HG03469 (cell line): Measurements from ENCODE around the gene LY9.

ENCODE experiments used
- ATAC-seq: cut with Tn5 transposase; IDR thresholded peaks from one replicate; pipeline ENCODE4 v1.9.1; 2021; ENCODE audit warnings: mild to moderate bottlenecking, moderate library complexity, moderate number of reproducible peaks; ENCODE audit not compliant: unreplicated experiment

The LY9 gene, protein sequence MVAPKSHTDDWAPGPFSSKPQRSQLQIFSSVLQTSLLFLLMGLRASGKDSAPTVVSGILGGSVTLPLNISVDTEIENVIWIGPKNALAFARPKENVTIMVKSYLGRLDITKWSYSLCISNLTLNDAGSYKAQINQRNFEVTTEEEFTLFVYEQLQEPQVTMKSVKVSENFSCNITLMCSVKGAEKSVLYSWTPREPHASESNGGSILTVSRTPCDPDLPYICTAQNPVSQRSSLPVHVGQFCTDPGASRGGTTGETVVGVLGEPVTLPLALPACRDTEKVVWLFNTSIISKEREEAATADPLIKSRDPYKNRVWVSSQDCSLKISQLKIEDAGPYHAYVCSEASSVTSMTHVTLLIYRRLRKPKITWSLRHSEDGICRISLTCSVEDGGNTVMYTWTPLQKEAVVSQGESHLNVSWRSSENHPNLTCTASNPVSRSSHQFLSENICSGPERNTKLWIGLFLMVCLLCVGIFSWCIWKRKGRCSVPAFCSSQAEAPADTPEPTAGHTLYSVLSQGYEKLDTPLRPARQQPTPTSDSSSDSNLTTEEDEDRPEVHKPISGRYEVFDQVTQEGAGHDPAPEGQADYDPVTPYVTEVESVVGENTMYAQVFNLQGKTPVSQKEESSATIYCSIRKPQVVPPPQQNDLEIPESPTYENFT

GRCh38 chr1:160795951-160796383 lies at the start of gene LY9:
Gene LY9, plus strand, starts transcription at chr1:160796174. Its CDS starts 14 bp downstream, at chr1:160796188.
- ATAC-seq, result peak; percentile 74

DNA sequence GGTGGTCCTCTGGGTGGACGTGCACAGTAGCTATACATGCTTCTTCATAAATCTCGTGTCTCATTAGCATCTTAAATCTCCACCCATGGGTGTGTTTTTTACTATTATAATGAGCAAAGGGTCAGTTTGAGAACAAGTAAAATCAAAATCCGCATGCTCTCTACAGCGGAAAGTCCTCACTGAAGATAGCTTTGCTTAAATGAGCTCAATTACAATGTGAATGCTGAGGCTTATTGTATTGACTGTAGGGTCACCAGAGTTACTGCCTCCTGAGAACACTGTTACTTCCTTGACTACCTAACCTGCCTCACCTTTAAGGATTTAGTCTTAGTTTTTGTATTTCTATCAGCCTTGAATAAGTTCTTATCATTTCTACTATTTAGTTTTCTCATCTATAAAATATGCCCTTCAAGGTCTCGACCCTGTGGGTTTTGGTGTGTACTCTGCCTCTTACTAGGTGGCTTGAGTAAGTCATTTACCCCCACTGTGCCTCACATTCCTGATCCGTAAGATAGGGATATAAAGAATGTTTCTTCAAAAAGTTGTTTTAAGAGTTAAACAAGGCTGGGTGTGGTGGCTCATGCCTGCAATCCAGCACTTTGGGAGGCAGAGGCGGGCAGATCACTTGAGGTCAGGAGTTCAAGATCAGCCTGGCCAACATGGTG lies 49.0 kb upstream of the LY9 start:
- no peak for ATAC-seq

DNA sequence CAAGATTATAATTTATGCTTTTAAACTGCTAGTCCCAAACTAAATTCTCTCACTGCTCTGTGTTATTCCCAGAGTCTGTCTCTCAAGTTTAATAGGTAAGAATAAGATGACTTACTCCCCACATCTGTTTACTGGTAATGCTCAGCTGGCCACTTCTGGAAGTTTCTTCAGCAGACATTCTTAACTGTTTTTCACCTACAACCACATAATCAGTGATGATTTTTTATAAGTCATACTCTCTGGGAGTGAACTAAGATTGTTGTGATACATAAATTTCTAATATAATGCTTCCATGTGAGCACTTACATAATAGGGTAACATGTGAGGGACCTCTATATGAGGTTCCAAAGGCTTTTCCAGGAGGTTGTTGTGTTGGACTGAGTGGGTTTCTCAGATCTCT lies 48.3 kb upstream of the LY9 start:
- ATAC-seq, result no peak

DNA sequence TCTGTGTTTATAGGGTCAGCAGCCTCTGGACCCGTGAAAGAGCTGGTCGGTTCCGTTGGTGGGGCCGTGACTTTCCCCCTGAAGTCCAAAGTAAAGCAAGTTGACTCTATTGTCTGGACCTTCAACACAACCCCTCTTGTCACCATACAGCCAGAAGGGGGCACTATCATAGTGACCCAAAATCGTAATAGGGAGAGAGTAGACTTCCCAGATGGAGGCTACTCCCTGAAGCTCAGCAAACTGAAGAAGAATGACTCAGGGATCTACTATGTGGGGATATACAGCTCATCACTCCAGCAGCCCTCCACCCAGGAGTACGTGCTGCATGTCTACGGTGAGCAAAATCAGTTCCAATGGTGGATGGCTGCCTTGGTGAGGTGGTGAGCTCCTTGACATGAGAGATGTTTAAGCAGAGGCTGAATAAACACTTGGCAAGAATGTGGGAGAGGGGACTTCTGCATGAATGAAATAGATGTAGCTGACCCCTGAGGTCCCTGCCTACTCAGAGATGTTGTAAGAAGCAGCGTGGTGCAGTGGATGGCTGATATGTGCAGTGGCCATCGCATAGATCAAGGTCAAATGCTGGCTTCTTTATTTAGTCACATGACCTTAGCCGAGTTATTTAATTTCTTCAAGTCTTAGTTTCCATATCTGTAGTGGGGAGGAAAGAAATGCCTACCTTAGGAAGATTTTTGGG lies 47.6 kb upstream of the LY9 start:
- no peak for ATAC-seq

GRCh38 chr1:160748878-160749269 lies 47.1 kb upstream of the LY9 start:
- ATAC-seq, result no peak

DNA sequence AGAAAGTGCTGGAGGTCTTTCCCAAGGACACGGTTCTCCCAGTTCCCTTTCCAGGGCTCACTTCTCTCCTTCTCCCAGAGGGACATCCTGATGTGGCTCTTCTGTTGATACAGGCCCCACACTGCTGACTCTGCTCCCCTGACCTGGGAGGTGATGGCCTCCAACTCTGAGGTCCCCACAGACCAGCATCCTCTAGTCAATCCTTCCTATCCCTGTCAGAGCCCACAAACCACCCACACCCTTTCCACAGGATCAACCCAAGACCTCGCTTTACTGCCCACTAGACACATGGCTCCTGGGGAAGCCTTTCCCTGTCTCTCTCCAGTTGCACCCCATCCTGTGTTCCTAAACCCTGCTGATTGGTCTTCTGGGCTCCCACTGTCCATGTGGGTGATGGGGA lies 45.4 kb upstream of the LY9 start:
- no peak for ATAC-seq

DNA sequence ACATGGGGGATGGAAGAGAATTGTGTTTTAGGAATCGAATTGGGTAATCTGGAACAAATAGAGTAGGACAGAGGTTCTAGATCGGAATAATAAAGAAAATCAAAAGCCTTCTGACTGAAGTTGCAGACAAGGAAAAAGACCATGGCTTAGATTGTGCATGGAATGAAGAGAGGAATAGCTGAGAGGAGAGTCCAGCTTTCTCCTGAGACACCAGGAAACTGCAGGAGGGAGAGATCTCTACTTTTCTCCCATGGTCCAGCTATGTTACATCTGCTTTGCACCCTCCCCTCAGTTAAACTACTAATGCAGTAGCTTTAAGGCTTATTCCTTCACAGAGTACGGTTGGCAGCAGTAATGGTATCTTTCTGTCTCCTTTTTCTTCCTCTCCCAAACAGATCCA lies 43.6 kb upstream of the LY9 start:
- no peak for ATAC-seq

DNA sequence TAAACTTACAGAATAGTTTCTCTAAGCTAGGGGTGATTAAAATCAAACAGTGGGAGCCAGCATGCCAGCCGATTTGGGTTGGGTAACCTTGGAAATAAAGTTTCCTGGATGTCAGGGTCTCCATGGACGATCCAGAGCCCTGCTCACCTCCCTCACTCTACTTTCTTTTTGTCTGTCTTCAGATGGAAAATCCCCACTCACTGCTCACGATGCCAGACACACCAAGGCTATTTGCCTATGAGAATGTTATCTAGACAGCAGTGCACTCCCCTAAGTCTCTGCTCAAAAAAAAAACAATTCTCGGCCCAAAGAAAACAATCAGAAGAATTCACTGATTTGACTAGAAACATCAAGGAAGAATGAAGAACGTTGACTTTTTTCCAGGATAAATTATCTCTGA lies 43.0 kb upstream of the LY9 start:
- ATAC-seq, result no peak

DNA sequence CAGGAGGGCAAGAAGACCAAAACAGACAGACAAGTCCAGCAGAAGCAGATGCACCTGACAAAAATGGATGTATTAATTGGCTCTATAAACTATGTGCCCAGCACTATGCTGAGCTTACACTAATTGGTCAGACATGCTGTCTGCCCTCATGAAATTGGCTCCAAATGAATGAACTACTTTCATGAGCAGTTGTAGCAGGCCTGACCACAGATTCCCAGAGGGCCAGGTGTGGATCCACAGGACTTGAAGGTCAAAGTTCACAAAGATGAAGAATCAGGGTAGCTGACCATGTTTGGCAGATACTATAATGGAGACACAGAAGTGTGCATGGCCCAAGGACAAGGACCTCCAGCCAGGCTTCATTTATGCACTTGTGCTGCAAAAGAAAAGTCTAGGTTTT lies 42.4 kb upstream of the LY9 start:
- no peak for ATAC-seq

GRCh38 chr1:160755461-160755860 lies 40.5 kb upstream of the LY9 start:
- no peak for ATAC-seq

GRCh38 chr1:160755911-160756848 lies 39.8 kb upstream of the LY9 start:
- no peak for ATAC-seq

GRCh38 chr1:160756849-160757201 lies 39.1 kb upstream of the LY9 start:
- no peak for ATAC-seq

- no peak for ATAC-seq
Observed at GRCh38 chr1:160758521-160758920, 37.5 kb upstream of the LY9 start.

DNA sequence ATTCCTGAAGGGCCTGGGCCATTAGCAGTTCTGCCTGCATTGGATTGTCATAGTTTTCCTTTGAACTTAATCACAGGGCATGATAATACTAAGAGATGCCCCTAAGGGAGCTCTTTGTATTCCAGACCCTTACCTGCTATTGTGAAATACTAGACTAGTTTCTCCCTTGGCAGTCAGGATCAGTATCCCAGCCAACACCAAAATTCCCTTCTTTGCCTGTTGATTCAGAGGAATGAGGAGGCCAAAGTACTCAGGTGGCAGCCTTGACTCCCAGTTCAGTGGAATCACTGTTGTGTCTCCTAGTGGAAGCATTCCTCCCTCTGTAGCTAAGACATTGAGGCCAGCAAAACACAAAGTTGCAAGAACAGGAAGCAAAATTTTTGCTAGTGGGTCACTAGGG lies 36.2 kb upstream of the LY9 start:
- no peak for ATAC-seq

DNA sequence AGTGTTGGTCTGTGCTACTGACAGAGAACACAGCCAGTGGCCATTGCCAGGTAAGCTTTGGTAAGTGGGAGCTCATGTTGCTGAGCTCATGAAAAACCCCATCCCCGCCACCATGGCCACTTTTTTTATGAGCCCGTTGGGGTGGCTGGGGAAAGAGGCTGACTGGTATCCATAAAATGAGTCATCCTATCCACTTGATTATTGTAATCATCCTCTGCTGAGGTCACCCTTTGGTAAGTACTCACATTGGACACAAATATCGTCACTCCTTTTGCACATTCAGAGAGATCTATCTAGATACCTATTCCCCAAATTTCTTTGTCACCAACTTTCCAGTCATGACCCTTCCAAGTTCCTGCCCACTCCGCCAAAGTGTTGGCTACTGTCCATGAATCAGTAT lies 34.9 kb upstream of the LY9 start:
- ATAC-seq, result no peak

DNA sequence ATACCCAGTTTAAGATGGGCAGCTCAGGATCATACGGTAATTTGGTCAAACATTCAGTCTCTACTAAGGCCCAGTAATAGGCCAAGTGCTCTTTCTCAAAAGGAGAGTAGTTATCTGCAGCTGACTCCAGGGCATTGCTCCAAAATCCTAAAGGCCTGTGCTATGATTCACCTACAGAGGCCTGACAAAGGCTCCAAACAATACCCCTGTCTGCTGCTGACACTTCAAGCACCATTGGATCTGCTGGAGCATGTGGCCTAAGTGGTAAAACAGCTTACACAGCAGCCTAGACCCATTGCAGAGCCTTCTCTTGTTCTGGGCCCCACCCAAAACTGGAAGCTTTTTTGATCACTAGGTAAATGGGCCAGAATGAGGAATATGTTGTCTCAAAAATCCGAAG lies 34.1 kb upstream of the LY9 start:
- ATAC-seq, result no peak

DNA sequence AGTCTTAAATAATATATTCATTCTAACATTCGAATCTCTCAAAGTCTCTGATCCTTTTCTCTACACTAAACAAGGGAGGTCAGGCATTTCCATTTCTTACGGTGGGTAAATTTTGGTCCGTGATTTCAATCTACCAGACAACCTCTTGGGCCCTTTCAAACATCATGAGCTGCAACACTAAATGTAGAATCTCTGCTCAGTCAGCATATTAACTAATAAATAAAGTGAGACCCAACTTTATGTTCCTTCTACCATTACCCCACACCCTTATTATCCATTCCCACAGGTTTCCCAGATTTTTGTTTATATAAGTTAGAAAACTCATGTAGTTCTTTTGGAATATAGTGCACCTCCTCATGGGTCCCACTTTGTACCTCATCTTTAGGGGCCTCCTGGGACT lies 32.0 kb upstream of the LY9 start:
- ATAC-seq, result no peak

- ATAC-seq, result peak; percentile 47
Observed at GRCh38 chr1:160767395-160768294, 28.3 kb upstream of the LY9 start.

DNA sequence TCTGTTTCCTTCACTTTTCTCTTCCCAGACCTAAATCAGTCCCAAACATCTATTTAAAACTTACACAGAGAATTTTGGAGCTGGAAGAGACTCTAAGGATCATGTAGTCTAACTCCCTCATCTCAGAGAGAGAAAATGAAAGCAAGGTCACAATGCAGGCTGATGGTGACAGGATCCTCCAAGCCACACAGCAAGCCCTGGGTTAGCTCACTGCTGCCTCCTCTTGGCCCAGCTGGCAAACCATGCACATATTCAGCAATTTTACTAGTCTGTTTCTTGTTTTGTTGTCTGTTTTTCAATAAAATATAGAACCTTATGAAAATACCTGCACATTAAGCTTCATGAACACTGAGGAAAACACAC lies 27.7 kb upstream of the LY9 start:
- ATAC-seq, result peak; percentile 37
